LNCaP clone FGC (cell line): Measurements from ENCODE around the gene CLCNKB.
"Not testable (repeated sequence)": the region's sequence is repeated elsewhere in the genome, so short reads cannot be mapped to it uniquely, and the experiment has no call there.

ENCODE experiments used
- DNase-seq: peaks from one replicate; pipeline ENCODE4 v3.0.0-alpha.2; 2011; ENCODE audit warnings: low read depth
- H3K4me3 ChIP-seq: 2 replicates; pipeline ENCODE4 v1.5.1; 2011; ENCODE audit warnings: mild to moderate bottlenecking, low read depth, low read length, control low read depth
- TF ChIP-seq, protein P1 (sequence below): IDR thresholded peaks from 2 replicates; pipeline ENCODE4 v1.5.1; 2012; ENCODE audit warnings: mild to moderate bottlenecking; ENCODE audit not compliant: control insufficient read depth, insufficient read depth; ENCODE audit errors: extremely low read depth

Gene CLCNKB

GRCh38 chr1:16041200-16041599 lies 2.4 kb upstream of the CLCNKB start:
- no peak for DNase-seq
- no peak overlapping the region for H3K4me3 ChIP-seq
- TF ChIP-seq, protein P1, sequence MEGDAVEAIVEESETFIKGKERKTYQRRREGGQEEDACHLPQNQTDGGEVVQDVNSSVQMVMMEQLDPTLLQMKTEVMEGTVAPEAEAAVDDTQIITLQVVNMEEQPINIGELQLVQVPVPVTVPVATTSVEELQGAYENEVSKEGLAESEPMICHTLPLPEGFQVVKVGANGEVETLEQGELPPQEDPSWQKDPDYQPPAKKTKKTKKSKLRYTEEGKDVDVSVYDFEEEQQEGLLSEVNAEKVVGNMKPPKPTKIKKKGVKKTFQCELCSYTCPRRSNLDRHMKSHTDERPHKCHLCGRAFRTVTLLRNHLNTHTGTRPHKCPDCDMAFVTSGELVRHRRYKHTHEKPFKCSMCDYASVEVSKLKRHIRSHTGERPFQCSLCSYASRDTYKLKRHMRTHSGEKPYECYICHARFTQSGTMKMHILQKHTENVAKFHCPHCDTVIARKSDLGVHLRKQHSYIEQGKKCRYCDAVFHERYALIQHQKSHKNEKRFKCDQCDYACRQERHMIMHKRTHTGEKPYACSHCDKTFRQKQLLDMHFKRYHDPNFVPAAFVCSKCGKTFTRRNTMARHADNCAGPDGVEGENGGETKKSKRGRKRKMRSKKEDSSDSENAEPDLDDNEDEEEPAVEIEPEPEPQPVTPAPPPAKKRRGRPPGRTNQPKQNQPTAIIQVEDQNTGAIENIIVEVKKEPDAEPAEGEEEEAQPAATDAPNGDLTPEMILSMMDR = no peak

DNA sequence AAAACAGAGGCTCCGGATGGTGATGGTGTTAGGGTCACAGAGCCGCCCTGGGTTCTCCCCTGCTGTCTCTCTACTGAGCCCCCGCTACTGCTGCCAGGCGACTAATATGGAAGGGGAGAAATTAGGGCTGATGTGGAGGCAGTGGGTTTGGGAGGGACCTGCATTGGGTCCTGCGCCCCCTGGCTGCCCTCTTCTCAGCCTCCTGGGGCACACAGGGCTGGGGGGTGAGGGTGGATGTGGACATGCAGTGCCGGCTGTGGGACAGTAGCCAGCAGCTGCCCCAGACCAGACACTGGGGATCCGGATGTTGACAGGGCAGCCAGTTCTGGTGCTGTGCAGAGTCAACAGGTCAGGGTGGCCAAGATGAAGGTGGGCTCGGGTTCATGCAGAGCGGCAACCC lies 1.5 kb upstream of the CLCNKB start:
- no peak for DNase-seq
- H3K4me3 ChIP-seq = no peak overlapping the region
- TF ChIP-seq, protein P1 = no peak

DNA sequence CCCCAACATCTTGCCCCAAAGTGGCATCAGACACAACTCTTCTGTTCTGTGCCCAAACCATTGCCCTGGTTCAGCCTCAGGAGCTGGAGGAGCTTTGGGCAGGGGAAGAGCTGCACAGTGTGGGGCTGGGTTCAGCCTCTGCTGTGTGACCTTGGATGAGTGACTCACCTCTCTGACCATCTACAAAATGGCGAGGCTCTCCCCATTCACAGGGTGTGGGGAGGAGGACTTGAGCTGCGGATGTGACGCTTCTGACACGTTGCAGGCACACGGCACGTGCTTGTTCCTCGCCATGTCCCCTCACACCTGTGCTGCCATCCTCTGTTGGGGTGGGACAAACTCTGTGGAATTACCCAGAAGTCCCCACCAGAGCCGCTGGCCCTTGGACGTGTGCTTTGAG lies 928 bp upstream of the CLCNKB start:
- not testable (repeated sequence) for DNase-seq, H3K4me3 ChIP-seq

GRCh38 chr1:16043950-16044349 lies 368 bp downstream of the CLCNKB start:
- H3K4me3 ChIP-seq = no peak overlapping the region
- no peak for DNase-seq
- TF ChIP-seq, protein P1 = no peak

DNA sequence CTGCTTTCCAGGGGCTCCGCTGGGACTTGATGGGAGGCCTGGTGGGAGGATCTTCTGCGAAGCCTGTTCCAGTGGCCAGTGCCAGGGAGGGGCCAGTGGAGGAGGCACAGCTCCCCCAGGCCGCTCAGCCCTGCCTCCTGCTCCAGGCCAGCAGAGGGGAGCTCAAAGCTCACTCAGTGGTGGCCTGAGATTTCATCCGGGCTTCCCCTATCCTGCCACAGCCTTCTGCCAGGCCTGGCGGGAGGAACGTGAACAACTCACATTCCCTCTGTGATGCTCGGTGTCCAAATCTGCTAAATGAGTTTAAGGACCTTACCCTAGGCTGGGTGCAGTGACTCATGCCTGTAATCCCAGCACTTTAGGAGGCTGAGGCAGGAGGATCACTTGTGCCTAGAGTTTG lies 3.3 kb downstream of the CLCNKB start:
- DNase-seq = no peak

GRCh38 chr1:16047791-16048475 lies 4.4 kb downstream of the CLCNKB start:
- TF ChIP-seq, protein P1 = no peak
- no peak overlapping the region for H3K4me3 ChIP-seq
- no peak for DNase-seq

More for the DNA sequence above, 3.3 kb downstream of the CLCNKB start:
- TF ChIP-seq, protein P1 = no peak
- no peak overlapping the region for H3K4me3 ChIP-seq

- DNase-seq = no peak
- TF ChIP-seq, protein P1 = no peak
- H3K4me3 ChIP-seq = no peak overlapping the region
Measured at GRCh38 chr1:16048573-16049189, 5.1 kb downstream of the CLCNKB start.
